IMR-90 (cell line): Measurements from ENCODE around the gene LDHB. TPM values are rescaled to one million over a fixed set of nuclear protein-coding genes. Genes with fewer than 3 reads are reported as not detected.

ENCODE experiments used
- ATAC-seq: fragments of 200-7000 bp; cut with Tn5 transposase; 2 replicates; pipeline ENCODE4 v1.9.1; 2020; ENCODE audit warnings: low read depth, mild to moderate bottlenecking, moderate library complexity
- BruUV-seq: library from RNA; stranded (reverse); fragments of 400-500 nt; replicated peaks from 2 replicates; lab custom pipeline; 2021; lab: Mats Ljungman, UMichigan
- CTCF ChIA-PET: fragments of 300-600 bp; formaldehyde crosslinking; extraction: SDS; loops from one replicate; lab custom pipeline; 2021; ENCODE audit warnings: antibody characterized with exemption; lab: Yijun Ruan, JAX
- POLR2A ChIA-PET: fragments of 300-600 bp; sonication (Branson Sonifier 250); formaldehyde crosslinking; loops from one replicate; lab custom pipeline; 2022; ENCODE audit warnings: antibody characterized with exemption; ENCODE audit not compliant: unreplicated experiment; lab: Charles Lee
- DNase-seq: peaks from one replicate; pipeline ENCODE4 v3.0.0; 2013
- H2AFZ ChIP-seq: replicated peaks from 2 replicates; pipeline ENCODE3; 2013; ENCODE audit warnings: low read length, mild to moderate bottlenecking; ENCODE audit not compliant: poor library complexity
- H2AK5ac ChIP-seq: 2 replicates; pipeline ENCODE4 v1.6.1; 2013; ENCODE audit warnings: low read depth, low read length, inconsistent platforms
- H2AK9ac ChIP-seq: replicated peaks from 2 replicates; pipeline ENCODE3; 2013; ENCODE audit warnings: mild to moderate bottlenecking, low read depth, low read length, moderate library complexity; ENCODE audit not compliant: poor library complexity
- H2BK120ac ChIP-seq: 2 replicates; pipeline ENCODE4 v1.6.1; 2013; ENCODE audit warnings: low read depth, low read length, inconsistent platforms
- H2BK15ac ChIP-seq: 3 replicates; pipeline ENCODE4 v1.6.1; 2013; ENCODE audit warnings: low read depth, low read length, inconsistent platforms
- H2BK20ac ChIP-seq: 2 replicates; pipeline ENCODE4 v1.6.1; 2013; ENCODE audit warnings: low read depth, mild to moderate bottlenecking, inconsistent platforms, low read length, moderate library complexity
- H2BK5ac ChIP-seq: 2 replicates; pipeline ENCODE4 v1.6.1; 2013; ENCODE audit warnings: mild to moderate bottlenecking, low read depth, low read length, inconsistent platforms; ENCODE audit not compliant: poor library complexity, severe bottlenecking
- H3K14ac ChIP-seq: replicated peaks from 2 replicates; pipeline ENCODE4 v1.6.1; 2013; ENCODE audit warnings: low read depth, low read length, inconsistent platforms
- H3K18ac ChIP-seq: 2 replicates; pipeline ENCODE4 v1.6.1; 2013; ENCODE audit warnings: low read depth, low read length, control low read depth
- H3K23ac ChIP-seq: 2 replicates; pipeline ENCODE4 v1.6.1; 2013; ENCODE audit warnings: low read depth, low read length, inconsistent platforms
- H3K27ac ChIP-seq: 2 replicates; pipeline ENCODE4 v1.5.1; 2013; ENCODE audit warnings: mild to moderate bottlenecking, control low read depth, low read length; ENCODE audit not compliant: insufficient read depth
- H3K27me3 ChIP-seq: 2 replicates; pipeline ENCODE4 v1.6.1; 2013; ENCODE audit warnings: low read length; ENCODE audit not compliant: control insufficient read depth, insufficient read depth
- H3K36me3 ChIP-seq: 2 replicates; pipeline ENCODE4 v1.6.1; 2013; ENCODE audit warnings: low read length, mixed read lengths; ENCODE audit not compliant: control insufficient read depth, insufficient read depth
- H3K4ac ChIP-seq: 2 replicates; pipeline ENCODE4 v1.6.1; 2013; ENCODE audit warnings: low read depth, low read length, inconsistent platforms
- H3K4me1 ChIP-seq: 2 replicates; pipeline ENCODE4 v1.6.1; 2013; ENCODE audit warnings: low read length, mixed read lengths; ENCODE audit not compliant: control insufficient read depth, insufficient read depth
- H3K4me2 ChIP-seq: 2 replicates; pipeline ENCODE4 v1.6.1; 2013; ENCODE audit warnings: low read depth, mild to moderate bottlenecking, control low read depth, low read length, moderate library complexity
- H3K4me3 ChIP-seq: 2 replicates; pipeline ENCODE4 v1.5.1; 2013; ENCODE audit warnings: low read depth, mild to moderate bottlenecking, control low read depth, low read length, moderate library complexity; ENCODE audit not compliant: insufficient read depth
- H3K56ac ChIP-seq: 2 replicates; pipeline ENCODE4 v1.6.1; 2013; ENCODE audit warnings: low read length, inconsistent platforms; ENCODE audit not compliant: insufficient read depth; ENCODE audit errors: extremely low read depth
- H3K79me1 ChIP-seq, 2 experiments: 2 replicates each; pipeline ENCODE4 v1.6.1; 2013; ENCODE audit warnings: low read length in 2 of 2, inconsistent platforms in 1 of 2, low read depth in 1 of 2
- H3K9ac ChIP-seq: 2 replicates; pipeline ENCODE4 v1.6.1; 2013; ENCODE audit warnings: low read depth, low read length, control low read depth
- H3K9me1 ChIP-seq: 2 replicates; pipeline ENCODE4 v1.6.1; 2013; ENCODE audit warnings: low read length, inconsistent platforms; ENCODE audit not compliant: insufficient read depth
- H3K9me3 ChIP-seq: 2 replicates; pipeline ENCODE4 v1.6.1; 2013; ENCODE audit warnings: low read length; ENCODE audit not compliant: control insufficient read depth, insufficient read depth
- H4K20me1 ChIP-seq: 2 replicates; pipeline ENCODE4 v1.6.1; 2013; ENCODE audit warnings: low read length, inconsistent platforms; ENCODE audit not compliant: insufficient read depth
- H4K5ac ChIP-seq: 2 replicates; pipeline ENCODE4 v1.6.1; 2013; ENCODE audit warnings: mild to moderate bottlenecking, low read depth, low read length, control low read depth
- H4K8ac ChIP-seq, 2 experiments: 2 replicates each; pipeline ENCODE4 v1.6.1; 2013; ENCODE audit warnings: low read depth in 2 of 2, low read length in 2 of 2, control low read depth in 1 of 2, inconsistent platforms in 1 of 2
- H4K91ac ChIP-seq: 2 replicates; pipeline ENCODE4 v1.6.1; 2013; ENCODE audit warnings: low read depth, low read length, inconsistent platforms; ENCODE audit not compliant: insufficient read depth
- BHLHE40 ChIP-seq: fragments of 150-350 bp; IDR thresholded peaks from 2 replicates; pipeline ENCODE4 v1.6.1; 2016; ENCODE audit warnings: mild to moderate bottlenecking, low read depth, low read length
- CEBPB ChIP-seq: IDR thresholded peaks from 2 replicates; pipeline ENCODE4 v1.6.1; 2012; ENCODE audit warnings: low read depth, low read length, improper control_type of control experiment
- CHD1 ChIP-seq: IDR thresholded peaks from 2 replicates; pipeline ENCODE4 v1.6.1; 2012; ENCODE audit warnings: low read depth, low read length, improper control_type of control experiment
- CTCF ChIP-seq: conservative IDR thresholded peaks from 2 replicates; pipeline ENCODE4 v1.5.1; 2012; ENCODE audit warnings: mild to moderate bottlenecking, low read depth, low read length, improper control_type of control experiment
- ELK1 ChIP-seq: fragments of 150-350 bp; IDR thresholded peaks from 2 replicates; pipeline ENCODE4 v1.6.1; 2016; ENCODE audit warnings: low read depth, mild to moderate bottlenecking, low read length, moderate library complexity, borderline replicate concordance
- MAFK ChIP-seq: IDR thresholded peaks from 2 replicates; pipeline ENCODE4 v1.6.1; 2012; ENCODE audit warnings: low read depth, low read length, improper control_type of control experiment
- MAZ ChIP-seq: IDR thresholded peaks from 2 replicates; pipeline ENCODE4 v1.6.1; 2012; ENCODE audit warnings: low read depth, mild to moderate bottlenecking, low read length, improper control_type of control experiment, moderate library complexity, borderline replicate concordance
- MXI1 ChIP-seq: IDR thresholded peaks from 2 replicates; pipeline ENCODE4 v1.6.1; 2012; ENCODE audit warnings: low read depth, mild to moderate bottlenecking, low read length, moderate library complexity, borderline replicate concordance
- NFE2L2 ChIP-seq: fragments of 150-350 bp; IDR thresholded peaks from 2 replicates; pipeline ENCODE4 v1.6.1; 2016; ENCODE audit warnings: low read depth, mild to moderate bottlenecking, low read length
- POLR2A ChIP-seq: IDR thresholded peaks from 2 replicates; pipeline ENCODE4 v1.6.1; 2012; ENCODE audit warnings: mild to moderate bottlenecking, low read depth, low read length
- RAD21 ChIP-seq: IDR thresholded peaks from 2 replicates; pipeline ENCODE4 v1.6.1; 2012; ENCODE audit warnings: low read length, improper control_type of control experiment
- RCOR1 ChIP-seq: IDR thresholded peaks from 2 replicates; pipeline ENCODE4 v1.6.1; 2012; ENCODE audit warnings: mild to moderate bottlenecking, low read length, improper control_type of control experiment; ENCODE audit not compliant: insufficient replicate concordance
- RFX5 ChIP-seq: IDR thresholded peaks from 2 replicates; pipeline ENCODE4 v1.8.0; 2012; ENCODE audit warnings: low read depth, mild to moderate bottlenecking, low read length, moderate library complexity
- USF2 ChIP-seq: fragments of 150-350 bp; IDR thresholded peaks from 2 replicates; pipeline ENCODE4 v1.6.1; 2017; ENCODE audit warnings: mild to moderate bottlenecking, antibody characterized with exemption, low read length, low read depth
- WGBS, 2 experiments: methylation state at CpG; one replicate each; pipeline versions ENCODE4 v1.1.5 to v1.1.7; 2013; ENCODE audit warnings: missing lambda C conversion rate in 2 of 2; ENCODE audit not compliant: insufficient read length in 1 of 2; ENCODE audit errors: extremely low coverage in 2 of 2; 5-methylcytosine and 5-hydroxymethylcytosine counted together
- dilution Hi-C: fragments of 300-500 bp; cut with HindIII; formaldehyde crosslinking; loops from one replicate; pipeline ENCODE4 v1.14.3; 2018; ENCODE audit warnings: low sequenced_read_pairs; ENCODE audit not compliant: unreplicated experiment
- in situ Hi-C: fragments of 300-500 bp; cut with MboI; formaldehyde crosslinking; loops from 3 replicates; pipeline ENCODE4 v1.14.3; 2019; ENCODE audit warnings: low sequenced_read_pairs, inconsistent platforms, mixed read lengths
- intact Hi-C: fragments of 100-400 bp; cut with micrococcal nuclease; formaldehyde crosslinking; loops from 2 replicates; pipeline ENCODE4 v1.10.0; 2022
- polyA plus RNA-seq, 3 experiments: library from polyadenylated mRNA; depleted of rRNA; stranded (reverse); fragments of >200 nt; gene quantifications; 2 replicates each; pipeline ENCODE4 v1.2.3, GENCODE V29; 2012; ENCODE audit warnings: low replicate concordance in 1 of 3
- total RNA-seq: library from RNA; depleted of rRNA; stranded (reverse); fragments of >200 nt; gene quantifications from 2 replicates; pipeline ENCODE4 v1.2.3, GENCODE V29; 2012

Gene LDHB
- total and polyA plus RNA-seq, 2 of the 4 experiments (the other 2 are of a cell fraction): 623 to 630 TPM

- Histone ChIP-seq H3K4me1 (peaks cover 3% of the 10 kb centered on the region; the same call in 1 of the 2 replicates), H4K91ac (no peak overlapping the region), H2BK120ac (no peak overlapping the region), H2BK15ac (no peak overlapping the region), H3K56ac (no peak overlapping the region), H3K9me3 (no peaks in the 10 kb centered on the region), H4K5ac (no peak overlapping the region), H4K20me1 (peaks cover 9% of the 10 kb centered on the region), H2BK5ac (no peak overlapping the region), H3K14ac (no peak overlapping the region), H3K4ac (no peak overlapping the region), H3K27me3 (no peaks in the 10 kb centered on the region), H2BK20ac (no peak overlapping the region), H3K4me3 (no peak overlapping the region), H3K9me1 (0 out of 2 replicates have a peak, but pooled peaks cover 3% of the 10 kb centered on the region), H3K27ac (no peak overlapping the region), H3K18ac (no peak overlapping the region), H3K36me3 (peaks cover 31% of the 10 kb centered on the region), H3K23ac (no peak overlapping the region), H2AK5ac (no peak overlapping the region), H3K79me1 (peaks cover 40 to 47% of the 10 kb centered on the region in 2 experiments), H2AFZ (no peak overlapping the region), H4K8ac (no peak overlapping the region), H2AK9ac (no peak overlapping the region), H3K9ac (no peak overlapping the region), H3K4me2 (no peak overlapping the region)
- intact Hi-C loops (loop anchor here (10.0 kb wide), 1 partner anchor 873 kb away; no protein-coding TSS in a partner anchor), in situ Hi-C loops (no loop called here), dilution Hi-C loops (no loop called here)
- no TSS peak for BruUV-seq
- TF ChIP-seq MXI1: no peak
- TF ChIP-seq CHD1: no peak
- no peak for TF ChIP-seq CTCF
- TF ChIP-seq RFX5: no peak
- no peak for TF ChIP-seq USF2
- no peak for TF ChIP-seq NFE2L2
- no peak for TF ChIP-seq RAD21
- no peak for TF ChIP-seq CEBPB
- TF ChIP-seq RCOR1: no peak
- no peak for TF ChIP-seq MAZ
- no peak for TF ChIP-seq MAFK
- TF ChIP-seq POLR2A: no peak
- no peak for TF ChIP-seq BHLHE40
- TF ChIP-seq ELK1: no peak
- no peak for DNase-seq
- WGBS, 2 experiments: no CpG with 5 or more reads among the region's 1 CpG
- ChIA-PET CTCF (interaction anchor here (1.3 kb wide), 1 partner anchor 27 kb away, joined by 3 read pairs; no protein-coding TSS in a partner anchor), POLR2A (no interaction called here)
- no peak for ATAC-seq
Observed at GRCh38 chr12:21651821-21652220, 5.8 kb downstream of the LDHB start.
